Measurements from ENCODE around the gene TNFSF8. TPM values are rescaled to one million over a fixed set of nuclear protein-coding genes. Genes with fewer than 3 reads are reported as not detected.

The TNFSF8 gene
- total and polyA plus RNA-seq, 2 of the 8 experiments (the other 6 are each of a cell fraction or from before 2014, with no cell fraction given), result not detected

DNA sequence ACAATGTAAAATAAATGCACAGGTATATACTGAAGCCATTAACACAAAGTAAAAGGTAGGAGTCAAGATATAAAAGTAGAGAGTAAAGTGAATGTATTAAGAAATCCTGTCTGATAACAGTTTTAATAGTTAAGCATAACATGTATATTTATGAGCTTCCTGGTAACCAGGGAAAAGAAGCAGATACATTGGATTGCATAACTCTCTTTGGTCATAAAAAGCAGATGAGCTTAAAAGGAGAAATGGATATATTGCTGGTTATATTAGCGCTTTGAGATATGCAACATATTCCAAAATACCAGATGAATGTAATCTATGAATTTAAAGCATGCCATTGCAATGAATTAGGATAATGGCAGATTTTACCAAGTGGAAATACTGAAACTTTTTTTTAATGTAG, 6.2 kb upstream of the TNFSF8 start (continued):
- no peak for TF ChIP-seq RAD21 (IDR thresholded peaks at IDR 0.05 in 1 of 2, conservative IDR thresholded peaks at IDR 0.05 in 1 of 2; ENCODE audit: low read depth in 2 of 2, low read length in 2 of 2)

All from H1 (cell line).